Measurements from ENCODE around the gene YWHAG.
"Not testable (repeated sequence)": the region's sequence is repeated elsewhere in the genome, so short reads cannot be mapped to it uniquely, and the experiment has no call there.

The YWHAG gene

GRCh38 chr7:76375251-76375650 is 16.5 kb upstream of the YWHAG start:
- no peak overlapping the region for H3K4me3 ChIP-seq (ENCODE audit: low read length)
- no peaks in the 10 kb centered on the region for H3K36me3 ChIP-seq (ENCODE audit: insufficient read depth, low read length)
- no peak overlapping the region for H3K4me2 ChIP-seq (ENCODE audit: low read length)
- peaks cover 30% of the 10 kb centered on the region for H3K4me1 ChIP-seq (ENCODE audit: control insufficient read depth, insufficient read depth, low read length)
- no peak overlapping the region for H3K9ac ChIP-seq (ENCODE audit: low read depth, low read length)
- no peaks in the 10 kb centered on the region for H3K9me3 ChIP-seq (replicated peaks; ENCODE audit: low read length)
- H3K27me3 ChIP-seq (ENCODE audit: control insufficient read depth, insufficient read depth, low read length): no peaks in the 10 kb centered on the region

GRCh38 chr7:76372984-76373833 is 14.4 kb upstream of the YWHAG start:
- Histone ChIP-seq H3K4me3 (ENCODE audit: low read length) (no peak overlapping the region), H3K9ac (ENCODE audit: low read depth, low read length) (no peak overlapping the region), H3K27me3 (ENCODE audit: control insufficient read depth, insufficient read depth, low read length) (no peaks in the 10 kb centered on the region), H3K4me1 (ENCODE audit: control insufficient read depth, insufficient read depth, low read length) (peaks cover 18% of the 10 kb centered on the region), H3K9me3 (replicated peaks; ENCODE audit: low read length) (no peaks in the 10 kb centered on the region), H3K4me2 (ENCODE audit: low read length) (no peak overlapping the region), H3K36me3 (ENCODE audit: insufficient read depth, low read length) (no peaks in the 10 kb centered on the region)

GRCh38 chr7:76371396-76371795 is 12.6 kb upstream of the YWHAG start:
- no peak overlapping the region for H3K9ac ChIP-seq (ENCODE audit: low read depth, low read length)
- H3K4me3 ChIP-seq (ENCODE audit: low read length): no peak overlapping the region
- no peaks in the 10 kb centered on the region for H3K27me3 ChIP-seq (ENCODE audit: control insufficient read depth, insufficient read depth, low read length)
- no peaks in the 10 kb centered on the region for H3K36me3 ChIP-seq (ENCODE audit: insufficient read depth, low read length)
- no peak overlapping the region for H3K4me2 ChIP-seq (ENCODE audit: low read length)
- no peaks in the 10 kb centered on the region for H3K9me3 ChIP-seq (replicated peaks; ENCODE audit: low read length)
- peaks cover 6% of the 10 kb centered on the region for H3K4me1 ChIP-seq (ENCODE audit: control insufficient read depth, insufficient read depth, low read length)

GRCh38 chr7:76369018-76369417 is 10.2 kb upstream of the YWHAG start:
- Histone ChIP-seq H3K4me3 (ENCODE audit: low read length) (no peak overlapping the region), H3K4me2 (ENCODE audit: low read length) (no peak overlapping the region), H3K9me3 (replicated peaks; ENCODE audit: low read length) (no peaks in the 10 kb centered on the region), H3K9ac (ENCODE audit: low read depth, low read length) (no peak overlapping the region), H3K36me3 (ENCODE audit: insufficient read depth, low read length) (no peaks in the 10 kb centered on the region), H3K27me3 (ENCODE audit: control insufficient read depth, insufficient read depth, low read length) (no peaks in the 10 kb centered on the region), H3K4me1 (ENCODE audit: control insufficient read depth, insufficient read depth, low read length) (peaks cover 23% of the 10 kb centered on the region)

- Histone ChIP-seq H3K9me3 (replicated peaks; ENCODE audit: low read length) (no peaks in the 10 kb centered on the region), H3K36me3 (ENCODE audit: insufficient read depth, low read length) (no peaks in the 10 kb centered on the region), H3K4me2 (ENCODE audit: low read length) (no peak overlapping the region), H3K9ac (ENCODE audit: low read depth, low read length) (no peak overlapping the region), H3K27me3 (ENCODE audit: control insufficient read depth, insufficient read depth, low read length) (no peaks in the 10 kb centered on the region), H3K4me1 (ENCODE audit: control insufficient read depth, insufficient read depth, low read length) (peaks cover 22% of the 10 kb centered on the region), H3K4me3 (ENCODE audit: low read length) (no peak overlapping the region)
Observed at GRCh38 chr7:76368190-76368589, 9.4 kb upstream of the YWHAG start.

GRCh38 chr7:76364198-76364584 is 5.4 kb upstream of the YWHAG start:
- peak overlapping the region; percentile 62 for H3K9ac ChIP-seq (ENCODE audit: low read depth, low read length)
- H3K4me3 ChIP-seq (ENCODE audit: low read length): peak overlapping the region; percentile 51

GRCh38 chr7:76363754-76364153 is 5.0 kb upstream of the YWHAG start:
- not testable (repeated sequence) for H3K9me3 ChIP-seq (replicated peaks; ENCODE audit: low read length); H3K4me3 ChIP-seq (ENCODE audit: low read length); H3K36me3 ChIP-seq (ENCODE audit: insufficient read depth, low read length); H3K27me3 ChIP-seq (ENCODE audit: control insufficient read depth, insufficient read depth, low read length)
- Histone ChIP-seq H3K4me2 (ENCODE audit: low read length) (peak overlapping the region; percentile 82), H3K4me1 (ENCODE audit: control insufficient read depth, insufficient read depth, low read length) (peaks cover 29% of the 10 kb centered on the region), H3K9ac (ENCODE audit: low read depth, low read length) (peak overlapping the region; percentile 62)

More at GRCh38 chr7:76364198-76364584, 5.4 kb upstream of the YWHAG start:
- Histone ChIP-seq H3K4me1 (ENCODE audit: control insufficient read depth, insufficient read depth, low read length) (peaks cover 29% of the 10 kb centered on the region), H3K9me3 (replicated peaks; ENCODE audit: low read length) (no peaks in the 10 kb centered on the region), H3K27me3 (ENCODE audit: control insufficient read depth, insufficient read depth, low read length) (no peaks in the 10 kb centered on the region), H3K4me2 (ENCODE audit: low read length) (peak overlapping the region; percentile 82), H3K36me3 (ENCODE audit: insufficient read depth, low read length) (no peaks in the 10 kb centered on the region)

GRCh38 chr7:76359978-76360638 is 1.3 kb upstream of the YWHAG start:
- Histone ChIP-seq H3K4me3 (ENCODE audit: low read length) (peak overlapping the region; percentile 99), H3K9me3 (replicated peaks; ENCODE audit: low read length) (no peaks in the 10 kb centered on the region), H3K27me3 (ENCODE audit: control insufficient read depth, insufficient read depth, low read length) (no peaks in the 10 kb centered on the region), H3K9ac (ENCODE audit: low read depth, low read length) (peak overlapping the region; percentile 98), H3K4me1 (ENCODE audit: control insufficient read depth, insufficient read depth, low read length) (peaks cover 39% of the 10 kb centered on the region), H3K36me3 (ENCODE audit: insufficient read depth, low read length) (peaks cover 21% of the 10 kb centered on the region), H3K4me2 (ENCODE audit: low read length) (peak overlapping the region; percentile 91)

- Histone ChIP-seq H3K27me3 (ENCODE audit: control insufficient read depth, insufficient read depth, low read length) (no peaks in the 10 kb centered on the region), H3K9me3 (replicated peaks; ENCODE audit: low read length) (no peaks in the 10 kb centered on the region), H3K4me3 (ENCODE audit: low read length) (peak overlapping the region; percentile 99), H3K36me3 (ENCODE audit: insufficient read depth, low read length) (peaks cover 28% of the 10 kb centered on the region), H3K9ac (ENCODE audit: low read depth, low read length) (peak overlapping the region; percentile 98), H3K4me1 (ENCODE audit: control insufficient read depth, insufficient read depth, low read length) (peaks cover 36% of the 10 kb centered on the region), H3K4me2 (ENCODE audit: low read length) (peak overlapping the region; percentile 91)
Observed at GRCh38 chr7:76359111-76359977, 553 bp upstream of the YWHAG start.

GRCh38 chr7:76358011-76358480 is 745 bp downstream of the YWHAG start:
- peaks cover 29% of the 10 kb centered on the region for H3K36me3 ChIP-seq (ENCODE audit: insufficient read depth, low read length)
- no peaks in the 10 kb centered on the region for H3K9me3 ChIP-seq (replicated peaks; ENCODE audit: low read length)
- H3K4me3 ChIP-seq (ENCODE audit: low read length): peak overlapping the region; percentile 99
- peaks cover 29% of the 10 kb centered on the region for H3K4me1 ChIP-seq (ENCODE audit: control insufficient read depth, insufficient read depth, low read length)
- peak overlapping the region; percentile 98 for H3K9ac ChIP-seq (ENCODE audit: low read depth, low read length)
- peak overlapping the region; percentile 89 for H3K4me2 ChIP-seq (ENCODE audit: low read length)
- no peaks in the 10 kb centered on the region for H3K27me3 ChIP-seq (ENCODE audit: control insufficient read depth, insufficient read depth, low read length)

- Histone ChIP-seq H3K9me3 (replicated peaks; ENCODE audit: low read length) (no peaks in the 10 kb centered on the region), H3K27me3 (ENCODE audit: control insufficient read depth, insufficient read depth, low read length) (no peaks in the 10 kb centered on the region), H3K4me1 (ENCODE audit: control insufficient read depth, insufficient read depth, low read length) (peaks cover 34% of the 10 kb centered on the region), H3K4me3 (ENCODE audit: low read length) (peak overlapping the region; percentile 99), H3K4me2 (ENCODE audit: low read length) (peak overlapping the region; percentile 89), H3K36me3 (ENCODE audit: insufficient read depth, low read length) (peaks cover 29% of the 10 kb centered on the region), H3K9ac (ENCODE audit: low read depth, low read length) (peak overlapping the region; percentile 98)
Observed at GRCh38 chr7:76357475-76358010, 1.2 kb downstream of the YWHAG start.
